GM19438 (cell line): ENCODE results near the gene EHMT1.
"Not testable (repeated sequence)": the region's sequence is repeated elsewhere in the genome, so short reads cannot be mapped to it uniquely, and the experiment has no call there.

Experiments used
- ATAC-seq: cut with Tn5 transposase; IDR thresholded peaks from one replicate; pipeline ENCODE4 v1.9.1; 2021; ENCODE audit warnings: low read depth; ENCODE audit not compliant: unreplicated experiment

The EHMT1 gene

DNA sequence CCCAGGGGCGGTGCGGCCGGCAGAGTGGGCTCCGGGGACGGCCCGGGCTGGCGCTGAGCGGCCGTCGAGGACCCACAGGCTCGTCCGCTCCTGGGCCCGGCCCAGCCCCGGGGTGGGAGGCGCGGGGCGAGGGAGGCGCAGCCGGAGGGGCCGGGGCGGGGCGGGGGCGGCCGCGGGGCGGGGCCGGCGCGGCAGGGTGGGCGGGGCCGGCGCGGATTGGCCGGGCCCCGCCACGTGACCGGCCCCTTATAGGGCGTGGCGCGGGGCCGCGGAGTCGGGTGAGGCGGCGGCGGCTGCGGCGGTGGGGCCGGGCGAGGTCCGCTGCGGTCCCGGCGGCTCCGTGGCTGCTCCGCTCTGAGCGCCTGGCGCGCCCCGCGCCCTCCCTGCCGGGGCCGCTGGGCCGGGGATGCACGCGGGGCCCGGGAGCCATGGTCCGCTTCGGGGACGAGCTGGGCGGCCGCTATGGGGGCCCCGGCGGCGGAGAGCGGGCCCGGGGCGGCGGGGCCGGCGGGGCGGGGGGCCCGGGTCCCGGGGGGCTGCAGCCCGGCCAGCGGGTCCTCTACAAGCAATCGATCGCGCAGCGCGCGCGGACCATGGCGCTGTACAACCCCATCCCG lies 258.8 kb downstream of the EHMT1 start, which contains the start of gene CACNA1B:
Gene CACNA1B (plus strand): TSS at position 277 of the 617 bp plus-strand sequence. CDS start 152 bp downstream, at position 429.
- not testable (repeated sequence) for ATAC-seq

DNA sequence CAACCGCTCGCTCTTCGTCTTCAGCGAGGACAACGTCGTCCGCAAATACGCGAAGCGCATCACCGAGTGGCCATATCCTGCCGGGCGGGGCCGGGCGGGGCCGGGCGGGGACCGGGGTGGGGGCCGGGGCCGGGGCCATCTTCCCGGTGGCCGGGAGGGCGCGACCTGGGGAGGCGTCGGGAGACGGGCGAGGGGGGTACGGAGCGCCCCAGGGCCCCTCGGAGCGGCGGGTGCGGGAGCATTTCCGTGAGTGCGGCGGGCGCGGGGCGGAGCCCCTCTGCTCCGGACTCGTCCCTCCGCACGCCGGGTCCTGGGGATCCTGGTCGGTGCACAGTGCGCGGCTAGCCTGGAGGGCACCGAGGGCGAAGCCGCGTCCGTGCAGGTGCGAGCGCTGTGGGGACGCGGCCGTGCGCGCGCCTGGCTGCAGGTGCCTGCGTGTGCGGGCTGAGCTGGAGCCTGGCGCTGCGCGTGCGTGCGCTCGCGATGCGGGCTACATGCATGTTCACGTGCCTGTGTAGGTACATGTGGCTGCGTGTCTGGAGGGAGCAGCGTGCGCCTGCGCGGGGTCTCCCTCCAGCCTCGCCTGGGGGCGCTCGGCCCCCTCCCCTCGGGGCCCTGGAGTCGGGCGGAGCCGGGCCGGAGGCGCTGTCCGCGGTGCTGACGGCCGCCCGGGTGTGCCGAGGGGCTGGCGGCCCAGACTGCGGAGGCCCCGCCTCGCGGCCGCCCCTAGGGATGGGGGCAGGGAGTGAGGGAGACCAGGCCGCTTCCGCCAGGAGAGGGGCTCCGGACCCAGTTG lies 259.5 kb downstream of the EHMT1 start:
- ATAC-seq = no peak

DNA sequence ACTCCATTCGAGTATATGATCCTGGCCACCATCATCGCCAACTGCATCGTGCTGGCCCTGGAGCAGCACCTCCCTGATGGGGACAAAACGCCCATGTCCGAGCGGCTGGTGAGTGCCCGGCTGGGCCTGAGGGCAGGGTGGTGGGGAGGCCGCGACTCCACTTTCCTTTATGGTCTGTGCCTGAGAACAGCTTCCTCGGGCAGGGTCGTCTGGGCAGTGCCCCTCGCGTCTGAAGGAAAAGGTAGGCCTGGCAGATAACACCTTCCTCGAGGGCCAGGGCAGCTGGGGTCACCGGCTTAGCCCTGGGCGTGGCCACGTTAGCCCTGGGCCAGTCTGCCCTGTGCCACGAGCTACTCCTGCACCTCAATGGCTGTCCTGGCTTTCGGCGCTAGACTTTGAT lies 260.2 kb downstream of the EHMT1 start:
- ATAC-seq = no peak

DNA sequence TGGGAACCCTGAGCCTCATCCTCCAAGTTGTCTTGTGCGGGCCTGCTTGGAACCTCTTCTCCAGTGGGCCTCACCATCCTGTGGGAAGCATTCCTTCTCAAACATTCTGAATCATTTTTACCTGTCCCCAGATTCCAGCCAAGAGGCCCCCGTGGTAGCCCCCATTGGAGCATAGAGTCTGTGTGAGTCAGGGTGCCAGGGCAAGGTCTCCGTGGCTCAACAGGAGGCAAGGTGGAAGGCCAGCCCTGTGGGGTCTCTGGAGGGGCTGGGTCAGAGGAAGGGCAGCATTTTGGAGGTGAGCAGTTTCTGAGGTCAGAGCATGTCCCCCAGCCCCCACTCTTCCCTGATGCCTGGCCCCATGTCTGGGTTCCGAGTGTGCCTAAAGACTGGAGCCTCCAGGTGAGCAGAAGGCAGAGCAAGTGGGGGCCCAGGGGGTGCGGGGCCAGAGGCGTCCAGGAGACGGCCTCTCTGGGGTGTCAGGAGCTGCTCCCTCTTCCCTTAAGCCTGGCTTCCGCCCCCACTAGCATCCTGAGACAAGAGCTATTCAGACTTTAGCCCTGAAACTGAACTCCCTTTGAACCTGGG lies 260.9 kb downstream of the EHMT1 start:
- no peak for ATAC-seq

DNA sequence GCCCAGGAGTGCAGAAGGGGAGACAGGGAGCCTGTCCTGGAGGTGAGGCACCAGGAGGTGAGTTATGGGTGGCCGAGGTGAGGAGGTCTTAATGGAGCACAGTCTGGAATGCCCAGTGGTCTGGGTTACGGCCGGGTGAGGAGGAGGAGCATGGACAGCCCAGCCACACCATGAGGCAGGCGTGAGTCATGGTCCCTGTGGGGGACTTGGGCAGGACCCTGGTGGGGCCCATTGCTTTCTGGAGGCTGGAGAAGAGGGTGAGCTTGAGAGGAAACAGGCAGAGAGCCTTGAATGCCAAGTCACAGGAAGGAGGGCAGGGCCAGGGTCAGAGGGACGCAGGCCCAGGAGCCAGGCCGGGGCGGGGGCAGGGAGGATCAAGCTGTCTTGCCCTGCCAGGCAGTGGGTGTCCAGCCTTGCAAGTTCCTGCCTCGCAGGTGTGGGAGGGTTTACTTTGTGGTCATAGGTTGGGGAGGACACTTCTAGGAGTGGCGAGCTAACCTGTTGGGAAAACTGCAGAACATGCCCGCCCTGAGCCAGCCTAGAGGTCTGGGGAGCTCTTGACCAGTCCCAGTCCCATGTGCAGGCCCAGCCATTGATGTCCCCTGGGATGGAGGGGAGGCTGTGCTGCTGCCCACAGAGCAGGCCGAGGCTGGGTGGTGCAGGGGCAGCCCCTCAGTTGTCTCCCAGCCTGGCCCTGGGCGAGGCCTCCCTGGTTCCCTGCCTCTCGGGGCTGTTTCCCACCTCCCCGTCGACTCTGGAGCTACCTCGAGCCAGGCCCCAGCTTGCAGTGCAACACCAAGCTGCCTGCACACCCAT lies 261.6 kb downstream of the EHMT1 start:
- ATAC-seq = no peak

DNA sequence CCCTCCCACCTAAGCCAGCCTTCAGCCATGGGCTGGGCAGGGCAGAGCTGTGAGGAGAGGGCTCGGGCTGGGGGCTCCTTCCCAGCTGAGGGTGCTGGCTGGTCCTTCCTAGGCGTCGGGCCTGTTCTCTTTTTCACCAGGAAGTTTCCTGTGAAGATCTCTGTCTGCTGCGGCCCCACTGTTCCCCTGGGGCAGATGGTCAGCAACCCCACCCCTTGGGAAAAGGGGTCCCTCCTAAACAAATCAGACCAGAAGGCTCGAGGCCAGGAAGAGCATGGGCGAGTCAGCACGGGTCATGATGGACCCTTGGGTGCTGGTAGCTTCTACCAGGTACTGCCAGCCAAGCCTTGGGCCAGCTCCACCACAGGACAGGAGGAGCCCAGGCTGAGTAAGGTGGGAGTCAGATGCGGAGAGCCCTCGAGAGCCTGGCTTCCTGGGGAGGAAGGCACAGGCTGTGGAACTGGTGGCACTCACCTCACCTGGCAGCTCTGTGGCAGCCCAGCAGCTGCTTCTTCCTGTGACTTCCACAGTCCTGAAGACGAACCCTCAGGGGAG lies 262.2 kb downstream of the EHMT1 start:
- no peak for ATAC-seq

DNA sequence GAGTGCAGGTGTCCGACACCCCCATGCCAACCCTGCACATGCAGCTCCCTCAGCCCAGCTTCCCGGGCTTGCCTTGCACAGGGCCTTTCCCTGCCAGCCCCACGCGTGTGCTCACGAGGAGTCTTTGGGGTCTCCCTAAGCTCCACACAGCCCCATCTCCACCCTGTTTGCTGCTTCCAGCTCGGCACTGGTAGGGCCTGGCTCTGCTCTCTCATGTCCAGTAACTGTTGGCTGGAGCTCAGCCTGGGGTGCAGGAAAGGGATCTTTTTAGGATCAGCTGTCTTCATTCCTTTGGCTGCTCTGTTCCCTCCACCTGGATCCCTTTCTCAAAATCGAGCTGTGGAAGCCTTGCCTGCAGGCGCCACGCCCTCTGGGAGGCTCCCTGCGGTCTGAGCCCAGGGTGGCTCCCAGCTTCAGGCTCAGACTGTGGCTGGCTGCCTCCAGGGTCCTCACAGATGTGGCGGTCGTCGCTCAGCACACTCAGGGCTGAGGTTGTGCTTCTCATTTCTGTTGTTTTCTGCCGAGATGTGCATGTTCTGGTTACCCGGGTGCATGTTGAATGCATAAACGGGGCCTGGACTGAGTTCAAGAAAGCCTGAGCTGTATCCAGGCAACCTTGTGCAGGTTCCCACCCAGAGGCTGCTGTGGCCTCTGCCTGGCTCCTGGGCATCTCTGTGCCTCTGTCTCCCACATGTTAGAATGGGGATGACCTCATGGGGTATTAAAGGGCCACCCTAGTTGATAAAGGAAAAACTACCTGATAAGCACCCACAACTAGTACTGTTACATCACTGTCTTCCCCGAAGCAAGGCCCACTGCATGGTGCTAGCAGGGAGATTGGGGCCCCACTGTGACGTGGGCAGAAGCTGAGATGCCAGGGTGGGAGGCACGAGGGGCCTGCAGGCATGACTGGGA lies 263.0 kb downstream of the EHMT1 start:
- ATAC-seq = no peak

DNA sequence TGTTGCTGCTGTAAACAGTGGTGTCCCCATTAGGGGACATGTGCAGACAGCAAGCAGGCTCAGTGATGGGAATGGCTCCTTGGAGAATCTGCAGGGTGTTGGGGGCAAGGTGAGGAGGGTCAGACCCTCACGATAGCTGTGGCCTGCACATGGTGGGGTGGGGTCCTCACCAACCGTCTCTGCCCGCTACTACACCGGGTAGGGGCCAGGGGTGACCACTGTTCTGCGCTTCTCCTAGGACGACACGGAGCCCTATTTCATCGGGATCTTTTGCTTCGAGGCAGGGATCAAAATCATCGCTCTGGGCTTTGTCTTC lies 263.7 kb downstream of the EHMT1 start:
- ATAC-seq = no peak

DNA sequence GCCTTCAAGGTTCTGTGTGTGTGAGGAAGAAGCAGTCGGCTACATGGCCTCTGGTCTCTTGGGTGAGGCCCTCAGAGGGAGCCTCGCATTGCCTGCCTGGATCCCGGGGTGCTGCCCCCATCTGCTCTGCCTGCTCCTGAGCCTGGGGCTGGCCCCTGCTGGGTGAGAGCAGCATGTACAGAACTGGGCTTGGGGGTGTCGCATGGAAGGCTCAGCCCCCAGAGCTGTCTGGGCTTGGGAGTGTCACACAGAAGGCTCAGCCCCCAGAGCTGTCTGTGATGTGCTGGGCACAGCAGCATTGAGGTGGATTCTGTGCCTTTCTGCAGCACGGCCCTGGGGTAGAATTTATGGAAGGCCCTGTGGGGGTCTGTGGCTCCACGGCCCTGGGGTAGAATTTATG lies 265.2 kb downstream of the EHMT1 start:
- not testable (repeated sequence) for ATAC-seq

DNA sequence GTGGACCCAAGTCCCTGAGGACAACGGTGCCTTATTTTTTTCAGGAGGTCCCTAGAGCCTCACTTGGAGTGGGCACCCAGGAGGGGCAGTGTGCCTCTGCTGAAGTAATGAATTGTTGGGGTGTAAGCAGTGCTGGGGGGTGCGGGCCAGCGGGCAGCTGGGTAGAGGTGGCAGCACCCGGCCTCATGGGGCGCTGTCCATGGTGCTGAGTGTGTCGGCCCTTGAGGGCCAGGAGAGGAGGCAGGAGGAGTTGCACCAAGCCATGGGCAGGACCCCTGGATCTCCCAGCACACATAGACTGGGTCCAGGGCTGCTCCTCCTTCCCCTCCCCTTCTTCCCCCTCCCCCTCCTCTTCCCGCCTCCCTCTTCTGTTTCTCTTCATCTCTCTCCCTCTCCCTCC lies 265.7 kb downstream of the EHMT1 start:
- not testable (repeated sequence) for ATAC-seq

DNA sequence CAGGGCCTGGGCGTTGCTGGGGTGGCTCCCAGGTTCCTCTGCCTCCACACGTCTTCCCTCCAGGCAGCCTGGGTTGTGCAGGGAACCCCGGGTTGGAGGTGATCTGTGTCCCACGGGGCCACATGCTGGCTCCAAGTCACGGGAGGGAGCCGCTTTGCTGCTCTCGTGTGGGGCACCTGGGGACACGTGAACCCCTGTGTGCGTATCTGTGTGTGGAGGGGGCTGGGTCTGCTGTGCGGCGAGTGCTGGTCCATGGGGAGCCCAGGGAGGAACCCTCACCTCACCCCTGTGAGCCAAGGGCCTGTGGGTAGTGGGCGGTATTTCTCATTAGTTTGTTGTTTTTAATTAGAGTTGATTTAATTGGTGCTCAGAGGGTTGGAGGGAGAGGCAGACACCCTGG lies 266.3 kb downstream of the EHMT1 start:
- not testable (repeated sequence) for ATAC-seq
